GM18505 (cell line): ENCODE measurements around the gene ACOX3.

Experiments
- ATAC-seq: cut with Tn5 transposase; IDR thresholded peaks from one replicate; pipeline ENCODE4 v1.9.1; 2021; ENCODE audit not compliant: unreplicated experiment
- POLR2A ChIP-seq: IDR thresholded peaks from 4 replicates; pipeline ENCODE4 v1.6.1; 2011; ENCODE audit warnings: borderline replicate concordance; ENCODE audit not compliant: insufficient read depth, insufficient read length; ENCODE audit errors: extremely low read depth

Gene ACOX3

DNA sequence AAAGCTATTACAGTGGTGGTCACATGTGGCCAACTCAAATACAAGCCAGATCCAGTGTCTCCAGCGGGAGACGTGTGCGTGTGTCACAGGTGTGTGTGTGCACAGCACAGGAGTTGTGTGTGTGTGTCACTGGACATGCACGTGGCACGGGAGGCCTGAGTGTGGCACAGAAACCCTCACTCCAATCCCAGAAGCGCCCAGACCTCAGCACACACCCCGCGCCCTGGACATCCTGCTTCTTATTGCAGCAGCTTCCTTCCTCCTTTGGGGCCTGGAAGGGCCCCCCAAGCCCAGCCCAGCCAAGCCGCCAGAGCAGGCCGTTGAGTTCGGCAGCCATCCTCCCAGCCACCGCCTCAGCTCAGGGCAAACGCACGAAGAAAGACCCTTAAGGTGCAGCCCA lies 37.9 kb downstream of the ACOX3 start:
- TF ChIP-seq POLR2A, result no peak

DNA sequence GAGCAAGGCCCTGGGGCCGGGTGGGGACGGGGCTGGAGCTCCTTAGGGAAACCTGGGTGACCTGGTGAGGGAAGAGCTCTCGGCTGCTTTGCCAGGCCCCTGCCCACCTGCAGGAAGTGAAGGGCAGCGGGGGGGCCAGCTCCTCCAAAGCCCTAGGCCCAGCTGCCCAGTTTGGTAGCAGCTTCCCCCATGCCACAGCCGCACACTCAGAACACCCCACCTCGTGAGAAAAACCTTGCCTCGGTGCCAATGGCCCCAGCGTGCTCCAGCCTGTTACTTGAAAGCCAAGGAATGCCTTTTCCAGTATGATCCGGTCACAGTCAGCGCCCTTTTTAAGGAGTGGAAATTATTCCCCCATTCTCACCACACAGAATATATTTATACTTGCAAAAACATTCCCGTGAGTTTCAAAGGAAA lies 38.3 kb downstream of the ACOX3 start:
- TF ChIP-seq POLR2A, result no peak
- no peak for ATAC-seq

More for the DNA sequence above, 37.9 kb downstream of the ACOX3 start:
- ATAC-seq, result no peak

DNA sequence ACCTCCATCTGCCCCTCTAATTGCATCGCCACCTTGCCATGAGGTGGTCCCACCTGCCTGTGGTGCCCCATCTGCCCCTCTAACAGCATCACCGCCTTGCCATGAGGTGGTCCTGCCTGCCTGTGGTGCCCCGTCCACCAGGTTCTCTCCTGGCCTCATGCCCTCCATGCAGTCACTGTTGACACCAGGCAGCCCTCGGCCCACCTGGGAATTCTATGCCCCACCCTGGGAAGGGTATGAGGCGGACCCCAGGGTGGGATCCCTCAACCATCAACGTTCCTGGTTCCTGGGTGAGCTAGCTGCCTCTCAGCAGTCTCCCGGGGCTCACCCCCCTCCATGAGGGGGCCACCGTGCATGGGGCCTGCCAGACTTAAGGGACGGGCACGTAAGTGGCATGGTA lies 38.9 kb downstream of the ACOX3 start:
- ATAC-seq, result no peak
- TF ChIP-seq POLR2A, result no peak

DNA sequence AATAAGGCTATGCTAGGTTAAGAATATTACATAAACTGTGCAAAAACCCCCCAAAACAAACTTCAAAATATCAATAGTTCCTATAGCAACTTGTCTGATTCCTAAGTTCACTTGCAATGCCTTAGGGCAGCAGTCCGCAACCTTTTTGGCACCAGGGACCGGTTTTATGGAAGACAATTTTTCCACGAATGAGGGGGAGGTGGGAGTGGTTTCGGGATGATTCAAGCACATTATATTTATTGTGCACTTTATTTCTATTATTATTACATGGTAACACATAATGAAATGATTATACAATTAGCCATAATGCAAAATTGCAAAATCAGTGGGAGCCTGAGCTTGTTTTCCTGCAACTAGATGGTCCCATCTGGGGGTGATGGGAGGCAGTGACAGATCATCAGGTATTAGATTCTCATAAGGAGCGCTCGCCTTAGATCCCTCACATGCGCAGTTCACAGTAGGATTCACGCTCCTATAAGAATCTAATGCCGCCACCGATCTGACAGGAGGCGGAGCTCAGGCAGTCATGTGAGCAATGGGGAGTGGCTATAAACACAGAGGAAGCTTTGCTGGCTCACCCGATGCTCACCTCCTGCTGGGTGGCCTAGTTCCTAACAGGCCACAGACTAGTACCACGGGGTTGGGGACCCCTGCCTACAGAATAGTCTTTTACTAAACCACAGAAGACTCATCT lies 39.7 kb downstream of the ACOX3 start:
- no peak for TF ChIP-seq POLR2A
- no peak for ATAC-seq

DNA sequence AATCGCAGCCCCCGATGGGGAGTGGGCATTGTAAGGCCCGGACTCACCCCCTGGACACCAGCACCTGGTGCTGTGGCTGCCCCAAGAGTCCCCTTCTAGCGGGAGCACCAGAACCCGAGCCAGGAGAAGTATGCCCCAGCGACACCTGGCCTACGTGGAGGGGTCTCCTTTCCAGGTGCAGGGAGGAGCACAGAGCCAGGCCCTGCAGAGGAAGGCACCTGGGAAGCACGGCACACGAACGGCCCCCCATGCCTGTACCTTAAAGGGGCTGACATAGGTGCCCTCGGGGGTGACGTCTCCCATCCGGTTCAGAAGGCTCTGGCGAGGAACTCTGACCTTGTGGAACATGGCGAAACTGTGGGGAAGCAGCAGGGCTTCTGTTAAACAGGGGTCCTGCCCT lies 41.2 kb downstream of the ACOX3 start:
- no peak for ATAC-seq

DNA sequence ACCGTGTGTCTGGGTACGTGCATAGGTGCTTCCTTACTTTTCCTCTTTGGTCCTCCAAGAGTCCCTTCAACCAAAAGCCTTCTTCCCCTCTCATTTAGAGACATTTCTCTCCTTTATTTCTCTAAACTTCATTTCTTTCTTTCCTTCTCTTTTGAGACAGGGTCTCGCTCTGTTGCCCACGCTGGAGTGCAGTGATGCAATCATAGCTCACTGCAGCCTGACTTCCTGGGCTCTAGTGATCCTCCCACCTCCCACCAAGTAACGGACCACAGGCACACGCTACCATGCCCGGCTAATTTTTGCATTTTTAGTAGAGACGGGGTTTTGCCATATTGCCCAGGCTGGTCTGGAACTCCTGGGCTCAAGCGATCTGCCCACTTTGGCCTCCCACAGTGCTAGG lies 42.2 kb downstream of the ACOX3 start:
- TF ChIP-seq POLR2A, result no peak
- no peak for ATAC-seq

More for the DNA sequence above, 41.2 kb downstream of the ACOX3 start:
- TF ChIP-seq POLR2A, result no peak

DNA sequence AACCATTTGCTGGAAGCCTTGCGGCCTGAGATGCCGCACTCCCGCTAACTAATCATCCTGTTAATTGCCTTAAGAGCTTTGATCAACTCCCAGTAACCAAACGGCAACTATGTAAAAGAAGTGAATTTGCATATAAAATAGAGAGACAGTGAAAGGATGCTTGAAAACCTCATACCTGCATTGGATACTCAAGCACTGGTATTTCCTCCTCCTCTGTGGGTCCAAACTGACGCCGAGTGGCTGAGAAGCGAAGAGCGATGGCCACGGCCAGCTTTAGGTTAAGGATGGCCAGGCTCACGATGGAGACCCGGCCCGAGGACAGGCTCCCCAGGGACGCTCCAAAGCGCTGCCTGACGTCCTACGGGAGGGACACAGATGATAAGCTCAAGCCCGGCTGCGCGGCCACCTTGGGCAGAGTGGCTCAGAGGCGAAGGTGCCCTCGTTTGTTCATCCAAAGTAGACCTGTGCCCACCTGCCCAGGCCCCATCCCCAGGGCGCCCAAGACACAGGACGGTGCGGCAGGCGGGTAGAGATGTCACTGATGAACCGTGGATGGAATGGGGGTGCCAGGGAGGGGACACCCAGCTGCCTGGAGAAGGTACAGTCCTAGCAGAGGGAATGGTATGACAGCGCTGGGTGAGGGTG lies 43.6 kb downstream of the ACOX3 start:
- ATAC-seq, result no peak
- TF ChIP-seq POLR2A, result no peak

DNA sequence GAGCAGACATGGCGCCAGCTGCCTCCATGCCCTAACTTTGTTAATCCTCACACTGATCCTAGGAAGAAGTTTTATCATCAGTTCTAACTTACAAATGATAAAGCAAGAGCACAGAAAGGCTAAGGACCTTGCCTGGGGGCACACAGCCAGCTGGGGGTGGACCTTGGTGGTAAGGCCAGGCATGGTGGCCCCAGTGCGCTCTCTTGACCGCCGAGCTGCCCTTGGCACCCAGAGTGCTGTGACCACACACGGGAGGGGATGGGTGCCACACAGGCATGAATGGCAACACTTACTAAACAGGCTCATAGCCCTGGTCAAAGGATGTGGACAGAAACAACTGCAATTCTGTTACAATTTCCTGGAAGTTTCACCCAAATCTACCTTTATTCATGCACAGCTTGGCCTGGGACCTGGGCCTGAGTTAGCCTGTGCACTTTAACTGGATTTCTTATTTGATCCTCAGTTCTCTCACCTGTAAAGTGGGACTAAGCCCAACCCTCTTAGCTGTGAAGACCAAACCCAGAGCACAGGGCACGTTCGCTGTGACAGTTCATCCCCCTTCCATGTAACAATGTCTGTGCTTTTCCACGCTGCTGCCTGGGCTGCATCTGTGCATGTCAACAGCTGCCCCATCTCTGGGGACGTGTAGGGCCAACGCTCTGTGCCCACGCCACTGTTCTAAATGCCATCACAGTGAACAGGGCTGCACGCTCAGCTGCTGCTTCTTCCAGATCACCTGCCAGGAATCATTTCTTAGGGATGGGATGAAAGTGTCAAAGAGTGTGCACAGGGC lies 44.8 kb downstream of the ACOX3 start:
- no peak for ATAC-seq
- no peak for TF ChIP-seq POLR2A

DNA sequence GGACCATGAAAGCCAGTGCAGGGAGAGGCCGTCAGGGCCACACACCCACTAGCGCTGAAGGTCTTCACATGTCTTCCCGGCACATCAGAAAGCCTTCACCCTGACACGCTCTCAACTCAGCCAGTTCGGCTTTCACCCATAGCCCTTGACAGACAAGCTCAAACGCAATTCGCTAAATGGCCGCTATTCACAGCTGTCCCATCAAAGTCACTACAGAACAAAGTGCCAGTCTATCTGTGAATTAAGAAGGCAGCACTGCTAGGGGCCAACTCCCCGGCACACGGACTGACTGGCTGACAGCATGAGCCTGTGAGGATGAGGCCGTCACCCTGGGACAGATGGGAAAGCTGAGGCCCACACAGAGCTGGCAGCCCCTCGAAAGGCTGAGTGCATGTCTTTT lies 45.7 kb downstream of the ACOX3 start:
- no peak for TF ChIP-seq POLR2A
- no peak for ATAC-seq

DNA sequence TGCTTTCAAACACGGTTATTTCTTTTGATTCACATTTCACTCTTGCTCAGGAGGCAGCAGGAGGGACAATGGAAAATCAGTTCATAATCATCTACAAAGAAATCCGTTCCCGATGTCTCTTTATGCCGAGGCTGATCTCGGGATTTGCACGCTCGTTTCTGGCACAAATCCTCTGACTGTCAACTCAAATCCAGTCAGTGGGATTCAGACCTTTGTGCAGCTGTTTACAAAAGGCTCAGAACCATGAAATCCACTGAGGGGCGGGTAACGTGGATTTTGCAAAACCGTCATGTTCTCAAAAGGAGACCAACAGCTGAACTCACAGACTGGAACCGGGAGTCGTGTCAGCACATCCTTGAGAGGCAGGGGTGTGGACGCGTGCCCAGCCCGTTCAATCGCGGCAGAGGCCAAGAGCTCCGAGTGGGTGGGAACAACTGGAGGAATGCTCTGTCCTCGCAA lies 46.4 kb downstream of the ACOX3 start:
- no peak for TF ChIP-seq POLR2A
- ATAC-seq, result no peak

DNA sequence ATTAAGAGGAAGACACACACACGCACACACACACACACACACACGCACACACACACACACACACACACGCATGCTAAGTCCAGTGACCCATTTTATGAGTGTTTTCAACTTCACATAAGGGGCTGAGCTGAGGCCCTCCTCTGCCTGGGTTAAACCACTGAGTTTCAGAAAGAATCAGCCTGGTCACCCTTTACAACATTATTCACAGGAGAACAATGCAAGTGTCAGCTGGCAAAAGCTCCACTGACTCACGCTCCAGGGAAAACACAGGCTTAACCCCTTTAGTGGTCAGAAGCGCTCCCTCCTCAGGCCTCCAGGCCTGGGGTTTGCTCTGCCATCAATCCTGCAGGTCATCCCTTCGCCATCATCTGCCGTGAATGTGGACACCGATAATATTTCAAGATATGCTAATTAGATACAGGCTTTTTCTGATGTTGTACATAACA lies 46.9 kb downstream of the ACOX3 start:
- no peak for TF ChIP-seq POLR2A
- ATAC-seq, result no peak

DNA sequence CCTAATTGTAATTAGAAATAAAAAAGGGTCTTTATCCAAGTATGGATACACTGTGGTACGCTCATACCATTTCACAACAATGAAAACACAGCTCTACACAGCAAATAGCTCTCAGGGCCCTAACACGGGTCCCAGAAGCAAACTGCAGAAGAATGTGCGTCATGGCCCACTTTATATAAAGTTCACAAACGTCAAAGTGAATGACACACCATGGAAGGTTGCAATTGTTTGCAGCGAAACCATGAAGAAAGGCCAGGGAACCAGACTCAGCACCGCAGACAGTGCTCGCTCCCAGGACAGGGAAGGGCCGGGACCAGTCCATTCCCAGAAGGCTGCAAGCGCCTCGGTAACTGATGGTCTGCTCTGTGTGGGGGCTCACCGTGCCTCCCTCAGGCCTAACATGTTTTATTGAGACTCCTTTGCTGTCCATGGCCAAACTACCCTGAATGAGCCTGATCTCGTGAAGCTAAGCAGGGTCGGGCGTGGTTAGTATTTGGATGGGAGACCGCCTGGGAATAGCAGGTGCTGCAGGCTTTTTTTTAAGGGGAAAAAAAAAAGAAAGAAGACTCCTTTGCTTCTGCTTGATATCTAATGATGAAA lies 47.8 kb downstream of the ACOX3 start:
- no peak for TF ChIP-seq POLR2A
- no peak for ATAC-seq

DNA sequence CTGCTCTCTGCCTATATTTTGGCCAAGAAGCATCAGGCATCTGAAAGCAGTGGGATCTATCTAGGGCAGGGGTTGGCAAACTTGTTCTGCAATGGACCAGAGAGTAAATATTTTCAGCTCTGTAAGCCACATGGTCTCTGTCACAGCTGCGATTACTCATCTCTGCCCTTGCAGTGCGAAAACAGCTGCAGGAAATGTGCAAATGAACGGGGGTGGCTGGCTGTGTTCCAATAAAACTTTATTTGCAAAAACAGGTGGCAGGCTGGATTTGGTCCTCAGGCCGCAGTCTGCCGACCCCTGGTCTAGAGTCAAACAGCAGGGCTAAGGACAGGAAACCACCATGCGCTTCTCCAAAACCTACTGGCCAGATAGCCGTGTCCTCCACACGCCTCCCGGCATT lies 48.6 kb downstream of the ACOX3 start:
- peak; percentile 74 for ATAC-seq
- no peak for TF ChIP-seq POLR2A
